Activated T-helper 2 cell treated with anti-CD3 and anti-CD28 coated beads, Interferon-gamma antibody, Interleukin-2, Interleukin-4, amounts not matched to agents 10 μg/mL and 5 μg/mL and 100 μg/mL, durations not matched to agents 14 hours and 24 hours and 36 hours (primary cell): ENCODE measurements around the gene ANXA6. TPM values are rescaled to one million over a fixed set of nuclear protein-coding genes. Genes with fewer than 3 reads are reported as not detected.

Experiments
- DNase-seq: peaks from one replicate; pipeline ENCODE4 v3.0.0; 2021; ENCODE audit warnings: low spot score
- H3K27ac Mint-ChIP-seq: one replicate; pipeline ENCODE4 v1.8.0; 2021; ENCODE audit warnings: mixed read lengths
- H3K27me3 Mint-ChIP-seq: one replicate; pipeline ENCODE4 v1.8.0; 2021; ENCODE audit warnings: low read depth, mixed read lengths
- H3K36me3 Mint-ChIP-seq: one replicate; pipeline ENCODE4 v1.8.0; 2021; ENCODE audit warnings: low read depth, mixed read lengths
- H3K4me1 Mint-ChIP-seq: one replicate; pipeline ENCODE4 v1.8.0; 2021; ENCODE audit warnings: low read depth, mixed read lengths
- H3K4me3 Mint-ChIP-seq: one replicate; pipeline ENCODE4 v1.8.0; 2021; ENCODE audit warnings: low read depth, mild to moderate bottlenecking, moderate library complexity, mixed read lengths
- H3K9me3 Mint-ChIP-seq: one replicate; pipeline ENCODE4 v1.8.0; 2021; ENCODE audit warnings: mixed read lengths
- intact Hi-C: fragments of 100-400 bp; cut with micrococcal nuclease; formaldehyde crosslinking; loops from one replicate; pipeline ENCODE4 v1.15.1; 2023
- total RNA-seq: library from RNA; stranded (reverse); gene quantifications from 2 replicates; pipeline ENCODE4 v1.2.3, GENCODE V29; 2022

Gene ANXA6
- total RNA-seq, 1 donor from 2014 or later: 560 TPM

DNA sequence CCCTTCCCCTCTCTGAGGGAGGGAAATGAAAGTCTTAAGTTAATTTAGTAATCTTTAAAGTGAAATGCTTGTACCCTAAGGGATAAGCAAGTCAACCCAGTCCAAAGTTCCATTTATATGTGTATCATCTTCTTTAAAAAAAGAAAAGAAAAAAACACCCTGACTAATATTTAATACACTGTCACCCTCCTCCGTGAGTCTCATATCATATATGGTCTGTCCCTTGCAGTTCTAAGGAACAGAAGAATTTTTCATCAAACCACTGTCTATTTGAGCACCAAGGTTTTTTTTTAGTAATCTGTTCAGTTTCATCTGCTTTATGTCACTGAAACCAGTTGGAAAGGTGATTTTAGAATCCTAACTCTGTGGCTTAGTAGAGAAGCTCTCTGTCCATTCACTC lies 92.0 kb downstream of the ANXA6 start:
- Mint-ChIP-seq H3K36me3 (peaks cover 97% of the 10 kb centered on the region), H3K4me1 (peaks cover 84% of the 10 kb centered on the region), H3K9me3 (no peaks in the 10 kb centered on the region), H3K4me3 (peak overlapping the region; percentile 53), H3K27ac (peak overlapping the region; percentile 89), H3K27me3 (no peaks in the 10 kb centered on the region)
- intact Hi-C loops: loop anchor here (1.0 kb wide), 2 partner anchors 13 to 33 kb away; no protein-coding TSS in a partner anchor
- no peak for DNase-seq

- H3K36me3 Mint-ChIP-seq: peaks cover 98% of the 10 kb centered on the region
- peak overlapping the region; percentile 89 for H3K27ac Mint-ChIP-seq
- DNase-seq: no peak
- no peaks in the 10 kb centered on the region for H3K9me3 Mint-ChIP-seq
- H3K4me1 Mint-ChIP-seq: peaks cover 84% of the 10 kb centered on the region
- intact Hi-C loops: loop anchor here (1.0 kb wide), 2 partner anchors 13 to 33 kb away; no protein-coding TSS in a partner anchor
- peak overlapping the region; percentile 53 for H3K4me3 Mint-ChIP-seq
- H3K27me3 Mint-ChIP-seq: no peaks in the 10 kb centered on the region
Measured at GRCh38 chr5:151064916-151065499, 92.6 kb downstream of the ANXA6 start.

DNA sequence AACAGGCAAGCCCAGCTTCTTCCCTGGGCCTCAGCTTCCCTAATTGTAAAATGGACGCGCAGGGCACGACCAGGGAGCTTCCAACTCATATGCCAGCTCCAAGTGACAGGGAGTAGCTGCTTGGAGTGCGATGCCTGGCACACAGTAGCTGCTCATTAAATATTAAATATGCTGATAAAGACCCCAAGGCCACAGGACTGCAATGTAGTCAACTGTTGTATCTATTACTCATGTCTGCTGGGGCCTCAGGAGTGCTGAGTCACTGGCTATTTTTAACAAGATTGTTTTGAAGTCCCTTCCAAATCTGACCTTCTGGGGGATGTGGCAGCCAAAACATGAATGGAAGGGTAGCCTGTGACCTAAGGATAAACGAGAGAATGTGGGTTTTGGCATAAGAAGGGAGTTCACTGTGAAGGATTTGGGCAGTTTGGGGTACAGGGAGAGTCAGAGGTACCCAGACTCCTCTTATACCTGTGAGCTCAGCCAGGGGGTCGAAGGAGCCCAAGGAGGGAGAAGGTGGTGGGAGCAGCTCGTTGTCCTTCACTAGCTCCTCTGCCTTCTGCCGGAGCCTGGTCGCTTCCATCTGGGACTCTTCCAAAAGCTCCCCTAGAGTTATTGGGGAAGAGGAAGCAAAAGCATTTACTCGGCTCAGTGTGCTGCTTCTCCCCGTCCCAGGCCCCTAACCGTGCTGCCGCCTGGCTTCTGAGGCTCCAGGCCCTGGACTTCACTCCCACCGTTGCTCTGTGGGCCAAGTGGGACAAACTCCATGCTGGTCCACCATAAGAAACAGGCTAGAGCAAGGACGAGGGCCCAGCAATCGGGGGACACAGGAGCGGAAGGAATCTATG lies 94.2 kb downstream of the ANXA6 start:
- intact Hi-C loops: no loop called here
- H3K27ac Mint-ChIP-seq: peak overlapping the region; percentile 89
- H3K27me3 Mint-ChIP-seq: no peaks in the 10 kb centered on the region
- H3K4me1 Mint-ChIP-seq: peaks cover 82% of the 10 kb centered on the region
- H3K4me3 Mint-ChIP-seq: peak overlapping the region; percentile 20
- no peaks in the 10 kb centered on the region for H3K9me3 Mint-ChIP-seq
- peaks cover 98% of the 10 kb centered on the region for H3K36me3 Mint-ChIP-seq
- DNase-seq: no peak

GRCh38 chr5:151062405-151063141 lies 95.0 kb downstream of the ANXA6 start:
- H3K27ac Mint-ChIP-seq: peak overlapping the region; percentile 89
- DNase-seq: no peak
- no peak overlapping the region for H3K4me3 Mint-ChIP-seq
- H3K4me1 Mint-ChIP-seq: peaks cover 74% of the 10 kb centered on the region
- no peaks in the 10 kb centered on the region for H3K9me3 Mint-ChIP-seq
- intact Hi-C loops: no loop called here
- peaks cover 98% of the 10 kb centered on the region for H3K36me3 Mint-ChIP-seq
- H3K27me3 Mint-ChIP-seq: no peaks in the 10 kb centered on the region

GRCh38 chr5:151060742-151061141 lies 96.8 kb downstream of the ANXA6 start:
- Mint-ChIP-seq H3K9me3 (no peaks in the 10 kb centered on the region), H3K27me3 (no peaks in the 10 kb centered on the region), H3K36me3 (peaks cover 98% of the 10 kb centered on the region), H3K4me1 (peaks cover 60% of the 10 kb centered on the region), H3K27ac (peak overlapping the region; percentile 83), H3K4me3 (no peak overlapping the region)
- intact Hi-C loops: no loop called here
- no peak for DNase-seq

- no peak for DNase-seq
- intact Hi-C loops: no loop called here
- peak overlapping the region; percentile 83 for H3K27ac Mint-ChIP-seq
- no peaks in the 10 kb centered on the region for H3K27me3 Mint-ChIP-seq
- peaks cover 46% of the 10 kb centered on the region for H3K4me1 Mint-ChIP-seq
- no peak overlapping the region for H3K4me3 Mint-ChIP-seq
- peaks cover 100% of the 10 kb centered on the region for H3K36me3 Mint-ChIP-seq
- no peaks in the 10 kb centered on the region for H3K9me3 Mint-ChIP-seq
Measured at GRCh38 chr5:151058891-151059489, 98.6 kb downstream of the ANXA6 start.

DNA sequence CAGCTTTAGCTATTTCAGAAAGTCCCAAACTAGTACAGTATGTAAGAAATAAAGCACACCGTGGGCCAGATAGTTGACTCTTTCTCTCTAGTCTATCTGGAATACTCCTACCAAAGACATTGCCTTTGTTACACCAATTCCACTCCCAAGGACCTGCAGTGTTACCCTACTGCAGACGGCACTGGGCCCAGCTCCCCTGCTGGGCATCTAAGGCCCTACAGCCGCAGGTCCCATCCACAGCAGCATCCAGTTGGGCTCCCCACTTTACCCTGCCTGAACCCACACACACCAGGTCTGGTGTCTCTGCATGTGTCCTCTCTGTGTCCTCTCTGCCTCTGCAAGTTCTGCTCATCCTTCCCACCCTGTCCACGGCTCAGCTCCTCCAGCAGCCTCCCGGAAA lies 99.3 kb downstream of the ANXA6 start:
- Mint-ChIP-seq H3K27me3 (no peaks in the 10 kb centered on the region), H3K27ac (no peak overlapping the region), H3K4me3 (no peak overlapping the region), H3K36me3 (peaks cover 100% of the 10 kb centered on the region), H3K9me3 (no peaks in the 10 kb centered on the region), H3K4me1 (peaks cover 47% of the 10 kb centered on the region)
- intact Hi-C loops: no loop called here
- DNase-seq: no peak

- no peaks in the 10 kb centered on the region for H3K9me3 Mint-ChIP-seq
- peaks cover 98% of the 10 kb centered on the region for H3K36me3 Mint-ChIP-seq
- DNase-seq: no peak
- intact Hi-C loops: no loop called here
- H3K4me1 Mint-ChIP-seq: peaks cover 44% of the 10 kb centered on the region
- no peaks in the 10 kb centered on the region for H3K27me3 Mint-ChIP-seq
- H3K4me3 Mint-ChIP-seq: no peak overlapping the region
- H3K27ac Mint-ChIP-seq: peak overlapping the region; percentile 49
Measured at GRCh38 chr5:151056379-151057325, 100.9 kb downstream of the ANXA6 start.

- no peak for DNase-seq
- no peaks in the 10 kb centered on the region for H3K27me3 Mint-ChIP-seq
- H3K27ac Mint-ChIP-seq: no peak overlapping the region
- peaks cover 36% of the 10 kb centered on the region for H3K4me1 Mint-ChIP-seq
- intact Hi-C loops: no loop called here
- H3K36me3 Mint-ChIP-seq: peaks cover 96% of the 10 kb centered on the region
- no peak overlapping the region for H3K4me3 Mint-ChIP-seq
- H3K9me3 Mint-ChIP-seq: no peaks in the 10 kb centered on the region
Measured at GRCh38 chr5:151055336-151055735, 102.2 kb downstream of the ANXA6 start.

DNA sequence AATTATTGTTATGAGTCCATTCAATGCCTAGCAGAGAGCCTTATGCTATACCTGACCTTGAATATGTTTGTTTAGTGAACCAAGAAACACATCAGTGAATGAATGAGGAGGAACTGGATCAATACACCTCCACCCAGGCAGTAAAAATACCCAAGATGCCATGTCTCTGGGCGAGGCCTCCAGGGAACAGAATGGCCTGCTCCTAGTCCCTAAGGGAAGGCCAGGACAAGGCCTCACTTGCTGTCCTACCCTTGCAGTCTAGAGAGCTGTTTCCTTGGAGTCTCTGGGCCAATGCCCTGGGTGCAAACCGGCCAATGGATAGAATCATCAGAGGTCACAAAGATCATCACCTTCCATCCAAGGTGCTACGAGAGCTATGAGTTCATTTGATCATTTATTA lies 102.9 kb downstream of the ANXA6 start:
- DNase-seq: no peak
- Mint-ChIP-seq H3K9me3 (no peaks in the 10 kb centered on the region), H3K36me3 (peaks cover 96% of the 10 kb centered on the region), H3K27me3 (no peaks in the 10 kb centered on the region), H3K4me3 (no peak overlapping the region), H3K27ac (peak overlapping the region; percentile 63), H3K4me1 (peaks cover 30% of the 10 kb centered on the region)
- intact Hi-C loops: no loop called here

DNA sequence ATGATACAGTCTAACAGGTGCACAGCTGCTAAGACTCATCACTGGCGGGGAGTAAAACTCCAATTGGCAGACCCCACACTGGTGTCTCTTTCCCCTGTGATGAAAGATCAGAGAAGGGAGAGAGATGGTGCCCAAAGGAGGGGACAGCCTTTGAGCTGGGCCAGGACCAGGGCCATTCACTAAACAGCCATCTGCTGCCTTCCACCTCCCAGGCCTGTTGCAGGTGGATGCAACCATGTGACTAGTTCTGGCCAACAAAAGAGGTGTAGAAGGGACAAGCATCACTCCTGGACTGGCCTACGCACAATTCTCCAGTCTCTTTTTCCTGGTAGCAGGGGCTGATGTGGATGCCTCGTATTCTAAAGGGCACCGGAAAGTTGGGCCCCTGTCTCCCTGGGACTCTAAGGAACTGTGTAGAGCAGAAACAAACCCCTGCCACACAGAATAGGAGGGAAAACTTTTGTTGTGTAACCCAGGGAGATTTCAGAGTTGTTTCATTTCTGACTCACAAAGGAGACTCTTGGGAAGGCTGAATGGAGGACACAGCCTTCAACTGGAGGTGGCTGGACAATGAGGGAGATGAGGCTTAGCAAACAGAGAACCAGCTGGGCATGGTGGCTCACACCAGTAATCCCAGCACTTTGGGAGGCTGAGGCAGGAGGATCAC lies 103.7 kb downstream of the ANXA6 start:
- no peak for DNase-seq
- no peaks in the 10 kb centered on the region for H3K9me3 Mint-ChIP-seq
- H3K4me1 Mint-ChIP-seq: peaks cover 22% of the 10 kb centered on the region
- peak overlapping the region; percentile 65 for H3K27ac Mint-ChIP-seq
- no peaks in the 10 kb centered on the region for H3K27me3 Mint-ChIP-seq
- intact Hi-C loops: no loop called here
- H3K4me3 Mint-ChIP-seq: no peak overlapping the region
- H3K36me3 Mint-ChIP-seq: peaks cover 96% of the 10 kb centered on the region
